ENCODE measurements around the gene BBS10. TPM values are rescaled to one million over a fixed set of nuclear protein-coding genes. Genes with fewer than 3 reads are reported as not detected.

BBS10 gene
- 10 to 100 TPM; 11.4 to 17.6 (median 13.5) TPM for total RNA-seq

DNA sequence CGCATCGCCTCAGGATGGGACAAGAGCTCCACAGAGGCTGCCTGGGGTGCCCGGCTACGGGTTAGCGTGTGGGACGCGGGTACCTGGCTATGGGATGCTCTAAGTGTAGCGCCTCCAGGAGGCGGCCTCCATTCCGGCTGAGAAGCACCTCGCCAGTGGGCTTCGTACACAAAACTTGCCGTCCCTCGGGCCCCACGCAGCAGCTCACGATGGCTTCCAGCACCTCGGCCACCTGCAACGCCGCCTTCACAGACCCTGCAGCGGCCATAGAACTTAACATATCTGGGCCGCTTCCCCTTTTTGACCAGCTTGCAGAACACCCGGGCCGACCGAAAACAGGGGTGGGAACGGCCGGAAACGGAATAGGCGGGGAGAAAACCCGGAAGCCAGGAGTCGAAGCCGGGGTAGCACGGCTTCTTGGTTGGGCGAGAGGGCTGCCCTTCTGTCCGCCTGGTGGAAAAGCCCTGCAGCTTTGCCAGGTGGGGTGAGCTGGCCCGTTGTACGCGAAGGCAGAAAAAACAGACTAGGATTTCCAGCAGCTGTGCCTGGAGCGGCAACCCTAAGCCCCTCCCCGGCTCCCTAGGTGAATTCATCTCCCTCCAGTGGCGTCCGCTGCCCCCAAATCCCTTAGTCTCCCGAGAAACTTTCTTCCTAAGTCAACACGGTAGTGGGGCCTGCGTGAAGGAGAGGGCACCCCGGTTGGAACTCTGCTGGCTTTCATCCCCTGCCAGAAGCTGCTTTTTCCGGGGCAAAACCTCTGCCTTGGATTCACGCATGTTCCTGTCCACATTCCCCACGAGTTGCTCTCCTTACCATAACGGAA, at the start of gene BBS10:
BBS10 (minus strand) TSS at position 337 of the 823 bp plus-strand sequence; CDS start at position 280, 57 bp downstream.
- H3K36me3 ChIP-seq: no peaks in the 10 kb centered on the region
- H3K9me3 ChIP-seq: no peaks in the 10 kb centered on the region
- H3K4me1 ChIP-seq: peaks cover 13 to 20% of the 10 kb centered on the region in 2 donors
- DNase-seq: peak; percentile 86 to 91
- WGBS, 2 donors: 0 to 4% methylated on average over 15 to 30 of the region's 49 CpGs
- intact Hi-C loops (cut with DNase I): loop anchor here (10.0 kb wide), 1 partner anchor 273 kb away; no protein-coding TSS in a partner anchor
- H3K27me3 ChIP-seq: no peaks in the 10 kb centered on the region
- peak within 1 kb of the TSS; percentile 68 to 90 (median 84) for H3K27ac ChIP-seq
- TF ChIP-seq POLR2A (IDR thresholded peaks at IDR 0.05) (peak in 1 of 2 donors; percentile 63), CTCF (IDR thresholded peaks at IDR 0.05) (peak in 5 of 6 experiments; percentile 19 to 34 (median 29))
- H3K4me3 ChIP-seq (replicated peaks in 1 of 3): peak within 1 kb of the TSS; percentile 27 to 92 (median 79)

GRCh38 chr12:76391461-76391860, 43.2 kb upstream of the BBS10 start:
- no peaks in the 10 kb centered on the region for H3K27me3 ChIP-seq
- no peak overlapping the region for H3K4me3 ChIP-seq (replicated peaks in 1 of 3)
- TF ChIP-seq POLR2A (IDR thresholded peaks at IDR 0.05): no peak
- TF ChIP-seq CTCF (IDR thresholded peaks at IDR 0.05): no peak
- 91 to 96% methylated on average over 1 of the region's 1 CpG for WGBS, 2 donors
- H3K36me3 ChIP-seq: peaks cover 5 to 8% of the 10 kb centered on the region in 2 donors
- H3K27ac ChIP-seq: no peak overlapping the region
- no peaks in the 10 kb centered on the region for H3K4me1 ChIP-seq
- intact Hi-C loops (cut with DNase I): no loop called here
- no peaks in the 10 kb centered on the region for H3K9me3 ChIP-seq
- no peak for DNase-seq

GRCh38 chr12:76387614-76388013, 39.4 kb upstream of the BBS10 start:
- 98 to 99% methylated on average over 2 of the region's 2 CpGs for WGBS, 2 donors
- no peak for TF ChIP-seq CTCF (IDR thresholded peaks at IDR 0.05)
- no peak for TF ChIP-seq POLR2A (IDR thresholded peaks at IDR 0.05)
- Histone ChIP-seq H3K27me3 (no peaks in the 10 kb centered on the region), H3K27ac (no peak overlapping the region), H3K4me3 (replicated peaks in 1 of 3) (no peak overlapping the region), H3K9me3 (no peaks in the 10 kb centered on the region), H3K4me1 (no peaks in the 10 kb centered on the region), H3K36me3 (peaks cover 5 to 8% of the 10 kb centered on the region in 2 donors)
- intact Hi-C loops (cut with DNase I): no loop called here
- DNase-seq: no peak

DNA sequence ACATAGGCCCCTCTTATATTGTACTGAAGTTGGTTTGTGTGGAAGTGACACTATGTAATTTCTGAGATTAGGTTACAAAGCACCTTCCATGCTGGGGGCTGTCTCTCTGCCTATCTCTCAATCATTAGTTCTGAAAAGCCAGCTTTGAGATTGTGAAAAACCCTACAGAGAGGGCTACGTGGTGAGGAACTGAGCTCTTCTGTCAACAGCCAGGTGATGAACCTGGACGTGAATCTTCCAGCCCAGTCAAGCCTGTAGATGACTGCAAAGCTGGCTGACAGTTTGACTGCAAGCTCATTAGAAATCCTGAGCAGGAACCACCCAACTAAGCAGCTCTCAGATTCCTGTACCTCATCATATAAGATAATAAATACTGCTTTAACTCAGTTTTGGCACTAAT, 36.3 kb upstream of the BBS10 start:
- Histone ChIP-seq H3K4me3 (replicated peaks in 1 of 3) (no peak overlapping the region), H3K4me1 (no peaks in the 10 kb centered on the region), H3K9me3 (no peaks in the 10 kb centered on the region), H3K27me3 (no peaks in the 10 kb centered on the region), H3K27ac (no peak overlapping the region), H3K36me3 (peaks cover 3 to 5% of the 10 kb centered on the region in 2 donors)
- intact Hi-C loops (cut with DNase I): no loop called here
- no peak for DNase-seq
- WGBS, 2 donors: 89 to 100% methylated on average over 2 of the region's 2 CpGs
- TF ChIP-seq POLR2A (IDR thresholded peaks at IDR 0.05) (no peak), CTCF (IDR thresholded peaks at IDR 0.05) (no peak)

DNA sequence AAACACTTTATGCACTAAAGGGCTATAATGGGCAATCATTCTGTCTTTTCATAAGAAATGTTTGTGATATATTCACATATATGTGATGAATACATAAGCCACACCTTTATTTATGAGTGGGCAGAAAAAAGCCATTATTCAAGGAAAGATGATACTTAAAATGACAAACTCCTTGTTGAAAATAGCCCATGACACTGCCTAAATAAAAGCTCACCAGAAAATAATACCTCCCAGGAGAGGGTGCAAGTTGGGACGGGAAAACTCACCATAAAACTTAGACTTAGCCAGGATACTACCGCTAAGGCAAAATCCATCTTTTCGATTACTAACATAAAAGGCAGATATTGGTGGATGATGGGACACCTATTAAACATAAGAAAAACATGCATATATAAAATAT, 35.8 kb upstream of the BBS10 start:
- Histone ChIP-seq H3K4me3 (replicated peaks in 1 of 3) (no peak overlapping the region), H3K4me1 (no peaks in the 10 kb centered on the region), H3K9me3 (no peaks in the 10 kb centered on the region), H3K27ac (no peak overlapping the region), H3K27me3 (no peaks in the 10 kb centered on the region), H3K36me3 (peaks cover under 1 to 3% of the 10 kb centered on the region in 2 donors)
- no peak for DNase-seq
- TF ChIP-seq POLR2A (IDR thresholded peaks at IDR 0.05) (no peak), CTCF (IDR thresholded peaks at IDR 0.05) (no peak)
- intact Hi-C loops (cut with DNase I): no loop called here
- 93 to 95% methylated on average over 3 of the region's 3 CpGs for WGBS, 2 donors

Data from thyroid gland (tissue), 4 donors.